ENCODE results near the gene NR2C2. TPM values are rescaled to one million over a fixed set of nuclear protein-coding genes. Genes with fewer than 3 reads are reported as not detected.

NR2C2 gene
- total RNA-seq, 1 experiment from 2014 or later, result 38.5 TPM

GRCh38 chr3:15091575-15091974 lies 144.2 kb downstream of the NR2C2 start:
- no CpG with 5 or more reads among the region's 5 CpGs for WGBS (ENCODE audit: extremely low coverage, insufficient read length, low lambda C conversion rate)
- no peak overlapping the region for H3K23ac ChIP-seq (ENCODE audit: insufficient read length, low read depth, low read length)
- no peaks in the 10 kb centered on the region for H3K27me3 ChIP-seq (ENCODE audit: insufficient read depth, low read length)

More at GRCh38 chr3:15091575-15091974, 144.2 kb downstream of the NR2C2 start:
- no peaks in the 10 kb centered on the region for H3K4me1 ChIP-seq (ENCODE audit: insufficient read depth, low read length)
- H3K4me3 Mint-ChIP-seq, result no peak overlapping the region
- no peaks in the 10 kb centered on the region for H3K9me3 Mint-ChIP-seq
- no peak for DNase-seq
- TF ChIP-seq, protein P1, sequence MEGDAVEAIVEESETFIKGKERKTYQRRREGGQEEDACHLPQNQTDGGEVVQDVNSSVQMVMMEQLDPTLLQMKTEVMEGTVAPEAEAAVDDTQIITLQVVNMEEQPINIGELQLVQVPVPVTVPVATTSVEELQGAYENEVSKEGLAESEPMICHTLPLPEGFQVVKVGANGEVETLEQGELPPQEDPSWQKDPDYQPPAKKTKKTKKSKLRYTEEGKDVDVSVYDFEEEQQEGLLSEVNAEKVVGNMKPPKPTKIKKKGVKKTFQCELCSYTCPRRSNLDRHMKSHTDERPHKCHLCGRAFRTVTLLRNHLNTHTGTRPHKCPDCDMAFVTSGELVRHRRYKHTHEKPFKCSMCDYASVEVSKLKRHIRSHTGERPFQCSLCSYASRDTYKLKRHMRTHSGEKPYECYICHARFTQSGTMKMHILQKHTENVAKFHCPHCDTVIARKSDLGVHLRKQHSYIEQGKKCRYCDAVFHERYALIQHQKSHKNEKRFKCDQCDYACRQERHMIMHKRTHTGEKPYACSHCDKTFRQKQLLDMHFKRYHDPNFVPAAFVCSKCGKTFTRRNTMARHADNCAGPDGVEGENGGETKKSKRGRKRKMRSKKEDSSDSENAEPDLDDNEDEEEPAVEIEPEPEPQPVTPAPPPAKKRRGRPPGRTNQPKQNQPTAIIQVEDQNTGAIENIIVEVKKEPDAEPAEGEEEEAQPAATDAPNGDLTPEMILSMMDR (conservative IDR thresholded peaks at IDR 0.05), result no peak
- H2AK5ac ChIP-seq (ENCODE audit: insufficient read length, low read length), result no peak overlapping the region
- H3K36me3 Mint-ChIP-seq (ENCODE audit: insufficient read depth in 1 of 3, low read depth in 3 of 3), result peaks cover 4 to 35% (median 30%) of the 10 kb centered on the region in 3 experiments; a peak in 6 of 7 replicates
- H4K5ac ChIP-seq (ENCODE audit: insufficient read length, low read depth, low read length), result no peak overlapping the region
- no peak overlapping the region for H3K27ac Mint-ChIP-seq
- no peaks in the 10 kb centered on the region for H3K9me3 ChIP-seq (ENCODE audit: control insufficient read depth, low read depth, low read length)
- no peak overlapping the region for H4K8ac ChIP-seq (replicated peaks; ENCODE audit: insufficient read length, low read depth, low read length)
- H3K27me3 Mint-ChIP-seq (ENCODE audit: low read depth), result no peaks in the 10 kb centered on the region
- H4K20me1 ChIP-seq (ENCODE audit: control insufficient read depth, insufficient read depth, insufficient read length), result no peaks in the 10 kb centered on the region
- no peaks in the 10 kb centered on the region for H3K79me2 ChIP-seq (ENCODE audit: insufficient read depth, low read length)
- no peak overlapping the region for H2BK120ac ChIP-seq (ENCODE audit: low read depth, low read length, poor library complexity, severe bottlenecking)
- no peak overlapping the region for H2AFZ ChIP-seq (ENCODE audit: low read length)
- H4K91ac ChIP-seq (ENCODE audit: insufficient read length, low read depth, low read length), result no peak overlapping the region
- H3K27ac ChIP-seq (ENCODE audit: insufficient read length, low read depth, low read length), result no peak overlapping the region
- H3K79me1 ChIP-seq (ENCODE audit: insufficient read depth, low read depth, low read length, poor library complexity, severe bottlenecking), result no peaks in the 10 kb centered on the region
- no peak overlapping the region for H2BK20ac ChIP-seq (ENCODE audit: low read depth, low read length, poor library complexity, severe bottlenecking)
- H3K14ac ChIP-seq (ENCODE audit: insufficient read depth, low read length), result no peak overlapping the region
- H3K18ac ChIP-seq (ENCODE audit: insufficient read length, low read depth, low read length), result no peak overlapping the region
- no peaks in the 10 kb centered on the region for H3K23me2 ChIP-seq (ENCODE audit: insufficient read length, low read depth, low read length, poor library complexity, severe bottlenecking)
- H2BK5ac ChIP-seq (ENCODE audit: insufficient read length, low read length), result no peak overlapping the region
- no peaks in the 10 kb centered on the region for H3K4me1 Mint-ChIP-seq
- H3K4ac ChIP-seq (ENCODE audit: low read depth, low read length), result no peak overlapping the region
- H3K56ac ChIP-seq (ENCODE audit: insufficient read length, low read depth, low read length), result no peak overlapping the region
- H3K4me2 ChIP-seq (ENCODE audit: insufficient read depth, insufficient read length, low read length), result no peak overlapping the region
- H3K9ac ChIP-seq (ENCODE audit: extremely low read depth, insufficient read length, low read length), result no peak overlapping the region
- H3T11ph ChIP-seq (ENCODE audit: low read length), result no peak overlapping the region
- no peak overlapping the region for H2BK15ac ChIP-seq (ENCODE audit: low read depth, low read length)
- no peak overlapping the region for H2BK12ac ChIP-seq (ENCODE audit: insufficient read length, low read depth, low read length)

Data from H9 (cell line).